Heart right ventricle (tissue), 16 donors: ENCODE results near the gene ELL. TPM values are rescaled to one million over a fixed set of nuclear protein-coding genes. Genes with fewer than 3 reads are reported as not detected.

ENCODE experiments used
- ATAC-seq, 8 donors: fragments of 200-7000 bp; cut with Tn5 transposase; one replicate each; pipeline ENCODE4 v1.9.1; 2020; ENCODE audit warnings: mild to moderate bottlenecking in 8 of 8, moderate library complexity in 8 of 8, moderate number of reproducible peaks in 1 of 8
- DNase-seq, 2 donors: peaks; one replicate each; pipeline ENCODE4 v3.0.0-alpha.2; 2020
- H3K27ac ChIP-seq, 10 donors: fragments of 200-600 bp; sonication (generic) in 2 of 10; one replicate each; pipeline versions ENCODE4 v1.5.0 to v1.8.0; 2020 to 2022; ENCODE audit warnings: mild to moderate bottlenecking in 3 of 10
- H3K27me3 ChIP-seq, 7 donors: fragments of 200-600 bp; one replicate each; pipeline ENCODE4 v1.8.0; 2021 to 2022; ENCODE audit warnings: mild to moderate bottlenecking in 2 of 7
- H3K36me3 ChIP-seq, 9 donors: fragments of 200-600 bp; sonication (generic) in 1 of 9; one replicate each; pipeline versions ENCODE4 v1.5.0 to v1.8.0; 2020 to 2022; ENCODE audit warnings: mild to moderate bottlenecking in 2 of 9
- H3K4me1 ChIP-seq, 9 donors: fragments of 200-600 bp; sonication (generic) in 1 of 9; one replicate each; pipeline versions ENCODE4 v1.5.0 to v1.8.0; 2020 to 2022; ENCODE audit warnings: mild to moderate bottlenecking in 4 of 9
- H3K4me3 ChIP-seq, 10 donors: fragments of 200-600 bp; sonication (generic) in 2 of 10; one replicate each; pipeline versions ENCODE4 v1.5.0 to v1.8.0; 2020 to 2022; ENCODE audit warnings: mild to moderate bottlenecking in 7 of 10, moderate library complexity in 2 of 10
- H3K9me3 ChIP-seq, 11 donors: fragments of 200-600 bp in 10 of 11; sonication (generic) in 2 of 11; one replicate each; pipeline versions ENCODE4 v1.5.0 to v1.8.0; 2013 to 2022; ENCODE audit warnings: mild to moderate bottlenecking in 2 of 11, control low read depth in 1 of 11, moderate library complexity in 1 of 11
- WGBS, 2 donors: extraction: QIAGEN DNeasy Blood & Tissue Kit; methylation state at CpG; one replicate each; pipeline ENCODE4 v1.1.7; 2013; ENCODE audit warnings: inconsistent platforms in 1 of 2; 5-methylcytosine and 5-hydroxymethylcytosine counted together
- intact Hi-C, 10 donors: fragments of 100-400 bp; cut with DNase I; formaldehyde crosslinking; loops; one replicate each; pipeline versions ENCODE4 v1.11.1 to v1.14.2; 2022
- polyA plus RNA-seq, 2 donors: library from polyadenylated mRNA; stranded (reverse); fragments of 200-250 nt; gene quantifications; one replicate each; pipeline ENCODE4 v1.2.3, GENCODE V29; 2013
- total RNA-seq, 10 donors: library from RNA; stranded (reverse); fragmentation: NEBNext Ultra II Directional in 3 of 10; extraction: Animal tissue kit (Norgen Biotek cat#: 25700) in 3 of 10; gene quantifications; one replicate each; pipeline versions ENCODE4 v1.2.1 to v1.2.4, GENCODE V29; 2021 to 2023
- TF ChIP-seq, protein P1 (sequence below), 9 donors: fragments of 200-600 bp; sonication (generic) in 2 of 9; IDR thresholded peaks; one replicate each; pipeline versions ENCODE4 v1.5.0 to v1.8.0; 2021 to 2022; ENCODE audit warnings: antibody characterized with exemption in 9 of 9, mild to moderate bottlenecking in 5 of 9, moderate library complexity in 1 of 9
- donor health status: Arrhythmogenic right ventricular cardiomyopathy.
- donor health status: ischemic (EF 13 %, LVEDD 7.1; RV severe dilation, severe dysfunction).
- donor health status: healthy with polysubstance abuse.
- donor health status: DM: no; HTN: yes; CAD: no.
- donor health status: DM: no; HTN: no; CAD: no.
- donor health status: ischemic (EF 25% LVEDD 6.9; RV normal size, moderate dysfunction).
- donor health status: ischemic (EF 25% LVEDD 5.7; RV mildly dilated, moderate dysfunction).
- donor health status: healthy.
- donor health status: DM: yes; HTN: yes; CAD: no.
- donor health status: Ischemic cardiomyopathy.
- donor health status: ischemic (EF 35%, LVEDD 5.7; RV mildly dilated, moderate dysfunction).
- donor health status: nonischemic (EF 11% LVEDD 7.7; RV severe dilation, severe dysfunction).
- donor health status: DM: yes; HTN: yes; CAD: no.
- donor health status: PGD.
- donor health status: ischemic (EF 29% LVEDD 5.4; RV normal size, mild dysfunction).
- donor health status: nonischemic (EF 23%, LVEDD 6.1; RV moderate dilation, normal function).

ELL gene
- total and polyA plus RNA-seq, 12 donors, result 4.0 to 13.1 (median 6.8) TPM

DNA sequence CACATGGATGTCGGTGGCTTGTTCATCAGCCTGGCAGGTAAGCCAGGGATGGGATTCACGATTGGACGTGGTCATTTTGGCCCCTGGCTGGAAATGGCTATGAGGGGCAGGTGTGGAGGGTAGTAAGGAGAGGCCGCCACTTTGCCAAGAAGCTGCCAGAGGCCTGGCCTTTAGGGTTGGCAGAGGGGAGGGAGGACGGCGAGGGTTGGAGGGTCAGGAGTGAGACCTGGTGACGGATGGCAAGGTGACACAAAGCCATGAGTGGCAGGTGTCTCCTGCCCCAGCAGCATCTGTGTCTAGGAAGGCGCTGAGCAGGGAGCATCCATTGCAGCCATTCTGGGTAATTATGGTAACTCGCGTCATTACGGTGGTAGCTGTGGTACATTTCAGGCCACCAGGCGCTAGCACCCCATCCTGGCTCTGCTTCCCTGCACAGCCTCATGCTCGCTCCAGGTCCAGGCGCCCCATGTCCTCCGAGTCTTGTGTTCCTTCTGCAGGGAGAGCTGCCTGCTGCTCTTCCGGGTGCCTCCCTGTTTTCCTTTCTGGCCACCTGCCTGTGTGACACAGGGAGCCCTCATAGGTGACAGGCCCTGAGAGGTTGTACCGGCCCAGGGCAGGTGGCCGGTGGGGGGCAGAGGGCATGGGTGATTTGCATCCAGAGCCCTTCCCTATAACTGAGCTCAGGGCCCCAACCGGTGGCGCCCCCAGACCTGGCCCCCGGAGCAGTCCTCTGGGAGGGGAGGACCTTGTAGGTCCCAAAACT is 98.4 kb downstream of the ELL start:
- intact Hi-C loops, result no loop called here
- Histone ChIP-seq H3K27ac (peak overlapping the region in 7 of 10 donors; percentile 6 to 71 (median 16)), H3K9me3 (no peaks in the 10 kb centered on the region), H3K27me3 (no peaks in the 10 kb centered on the region), H3K4me1 (peaks cover 28 to 94% (median 74%) of the 10 kb centered on the region in 9 donors), H3K4me3 (no peak overlapping the region), H3K36me3 (peaks cover 0 to 10% (median 0%) of the 10 kb centered on the region in 9 donors)
- TF ChIP-seq, protein P1, sequence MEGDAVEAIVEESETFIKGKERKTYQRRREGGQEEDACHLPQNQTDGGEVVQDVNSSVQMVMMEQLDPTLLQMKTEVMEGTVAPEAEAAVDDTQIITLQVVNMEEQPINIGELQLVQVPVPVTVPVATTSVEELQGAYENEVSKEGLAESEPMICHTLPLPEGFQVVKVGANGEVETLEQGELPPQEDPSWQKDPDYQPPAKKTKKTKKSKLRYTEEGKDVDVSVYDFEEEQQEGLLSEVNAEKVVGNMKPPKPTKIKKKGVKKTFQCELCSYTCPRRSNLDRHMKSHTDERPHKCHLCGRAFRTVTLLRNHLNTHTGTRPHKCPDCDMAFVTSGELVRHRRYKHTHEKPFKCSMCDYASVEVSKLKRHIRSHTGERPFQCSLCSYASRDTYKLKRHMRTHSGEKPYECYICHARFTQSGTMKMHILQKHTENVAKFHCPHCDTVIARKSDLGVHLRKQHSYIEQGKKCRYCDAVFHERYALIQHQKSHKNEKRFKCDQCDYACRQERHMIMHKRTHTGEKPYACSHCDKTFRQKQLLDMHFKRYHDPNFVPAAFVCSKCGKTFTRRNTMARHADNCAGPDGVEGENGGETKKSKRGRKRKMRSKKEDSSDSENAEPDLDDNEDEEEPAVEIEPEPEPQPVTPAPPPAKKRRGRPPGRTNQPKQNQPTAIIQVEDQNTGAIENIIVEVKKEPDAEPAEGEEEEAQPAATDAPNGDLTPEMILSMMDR (IDR thresholded peaks at IDR 0.05), result no peak
- no peak for DNase-seq
- WGBS, 2 donors, result 77 to 79% methylated on average over 21 of the region's 21 CpGs
- ATAC-seq, result no peak

DNA sequence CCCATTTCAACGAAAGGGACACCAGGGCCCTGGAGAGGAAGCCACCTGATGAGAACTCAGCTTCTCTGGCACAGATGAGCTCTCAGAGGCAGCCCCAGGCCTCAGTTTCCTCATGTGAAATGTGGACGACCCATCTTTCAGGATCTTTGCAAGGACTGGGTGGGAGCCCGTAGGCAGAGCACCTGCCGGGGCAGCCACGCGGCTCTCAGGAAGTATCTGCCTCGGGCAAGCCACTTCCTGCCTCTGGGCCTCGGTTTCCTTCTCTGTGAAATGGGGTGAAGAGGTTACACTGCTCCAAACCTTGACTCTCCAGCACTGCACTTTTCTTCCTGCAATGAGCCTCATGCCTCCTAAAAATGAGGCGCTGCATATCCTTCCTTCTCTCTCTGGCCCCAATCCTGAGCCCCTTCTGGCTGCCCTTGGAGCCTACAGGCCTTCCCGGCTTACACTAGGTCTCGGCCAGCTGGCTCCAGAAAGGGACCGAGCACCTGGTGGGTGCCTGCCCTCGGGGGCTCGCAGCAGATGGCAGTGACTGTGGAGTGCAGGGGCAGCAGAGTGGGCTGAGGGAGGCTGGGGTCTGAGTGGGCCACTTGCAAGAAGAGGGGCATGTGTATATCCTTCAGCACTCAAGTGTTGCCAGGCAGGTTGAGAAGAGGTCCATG is 99.2 kb downstream of the ELL start:
- Histone ChIP-seq H3K4me3 (no peak overlapping the region), H3K9me3 (no peaks in the 10 kb centered on the region), H3K36me3 (peaks cover 0 to 4% (median 0%) of the 10 kb centered on the region in 9 donors), H3K27me3 (peaks cover 0 to 3% (median 0%) of the 10 kb centered on the region in 7 donors), H3K27ac (peak overlapping the region in 3 of 10 donors; percentile 9 to 97 (median 21)), H3K4me1 (peaks cover 32 to 94% (median 78%) of the 10 kb centered on the region in 9 donors)
- DNase-seq (no peak), ATAC-seq (no peak)
- TF ChIP-seq, protein P1 (IDR thresholded peaks at IDR 0.05), result no peak
- 75% methylated on average over 14 of the region's 14 CpGs for WGBS, 2 donors
- intact Hi-C loops, result no loop called here

DNA sequence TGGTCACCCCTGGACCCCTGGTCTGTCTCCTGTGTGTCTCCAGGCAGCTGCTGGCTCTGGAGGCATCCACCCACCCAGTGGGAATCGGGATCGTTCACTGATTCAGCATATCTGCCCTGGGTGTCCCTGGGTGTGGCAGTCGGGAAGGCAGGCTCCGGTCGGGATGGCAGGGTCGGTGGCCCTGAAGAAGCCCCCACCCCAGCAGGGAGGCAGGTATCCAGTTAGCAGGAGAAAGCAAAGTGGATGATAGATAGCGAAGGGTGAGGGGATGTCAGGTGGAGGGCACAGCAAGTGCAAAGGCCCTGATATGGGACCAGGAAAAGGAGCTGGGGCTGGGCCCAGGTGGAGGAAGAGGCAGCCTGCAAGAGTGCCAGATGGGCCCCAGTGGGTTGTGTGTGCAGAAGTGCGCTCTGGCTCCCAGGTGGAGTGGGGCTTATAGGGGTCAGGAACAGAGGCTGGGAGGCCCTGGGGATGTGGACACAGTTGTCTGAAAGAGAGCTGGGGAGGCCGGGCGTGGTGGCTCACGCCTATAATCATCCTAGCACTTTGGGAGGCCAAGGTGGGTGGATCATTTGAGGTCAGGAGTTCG is 100.4 kb downstream of the ELL start:
- Histone ChIP-seq H3K27ac (peak overlapping the region in 6 of 10 donors; percentile 7 to 99 (median 96)), H3K27me3 (peaks cover 0 to 12% (median 0%) of the 10 kb centered on the region in 7 donors), H3K9me3 (no peaks in the 10 kb centered on the region), H3K4me1 (peaks cover 38 to 94% (median 78%) of the 10 kb centered on the region in 9 donors), H3K4me3 (peak overlapping the region in 3 of 10 donors; percentile 76 to 82 (median 81)), H3K36me3 (no peaks in the 10 kb centered on the region)
- ATAC-seq (no peak), DNase-seq (no peak)
- intact Hi-C loops, result no loop called here
- TF ChIP-seq, protein P1 (IDR thresholded peaks at IDR 0.05), result no peak
- 82 to 84% methylated on average over 12 of the region's 12 CpGs for WGBS, 2 donors

DNA sequence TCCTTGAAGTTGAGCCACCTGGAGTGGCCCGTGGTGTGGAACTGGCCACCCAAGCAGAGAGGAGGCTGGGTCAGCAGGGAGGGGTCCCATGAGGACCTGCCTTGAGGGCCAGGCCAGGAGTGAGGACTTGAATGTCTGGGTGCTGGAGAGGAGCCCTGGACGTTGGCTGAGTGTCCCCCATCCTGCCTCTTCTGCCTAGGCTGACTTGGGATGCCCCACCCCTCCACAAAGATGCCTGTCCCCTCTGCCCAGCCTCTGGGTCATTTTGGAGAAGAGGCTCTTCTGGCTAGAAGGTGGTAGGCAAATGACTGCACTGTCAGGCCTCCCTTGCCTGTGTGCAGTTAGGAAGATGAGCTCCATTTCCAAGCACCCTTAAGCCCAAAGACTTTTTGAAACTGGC is 100.9 kb downstream of the ELL start:
- Histone ChIP-seq H3K36me3 (no peaks in the 10 kb centered on the region), H3K27me3 (peaks cover 0 to 15% (median 0%) of the 10 kb centered on the region in 7 donors), H3K9me3 (no peaks in the 10 kb centered on the region), H3K27ac (peak overlapping the region in 8 of 10 donors; percentile 7 to 99 (median 96)), H3K4me1 (peaks cover 37 to 94% (median 78%) of the 10 kb centered on the region in 9 donors), H3K4me3 (peak overlapping the region in 8 of 10 donors; percentile 67 to 82 (median 76))
- no peak for DNase-seq
- no peak for ATAC-seq
- intact Hi-C loops, result no loop called here
- TF ChIP-seq, protein P1 (IDR thresholded peaks at IDR 0.05), result no peak
- WGBS, 2 donors, result 33 to 44% methylated on average over 2 of the region's 2 CpGs
